Measurements from ENCODE around the gene APP.
"Not testable (repeated sequence)": the region's sequence is repeated elsewhere in the genome, so short reads cannot be mapped to it uniquely, and the experiment has no call there.

APP gene

GRCh38 chr21:26131554-26131953 lies 39.0 kb downstream of the APP start:
- H3K4me3 ChIP-seq (ENCODE audit: low read length): no peak overlapping the region

GRCh38 chr21:26131053-26131452 lies 39.5 kb downstream of the APP start:
- H3K36me3 ChIP-seq (replicated peaks; ENCODE audit: low read depth, low read length); H3K27me3 ChIP-seq (ENCODE audit: low read depth, low read length); H3K4me2 ChIP-seq (ENCODE audit: low read length); H3K27ac ChIP-seq (ENCODE audit: low read length); H4K20me1 ChIP-seq (ENCODE audit: insufficient read depth, low read length); H3K9ac ChIP-seq (ENCODE audit: low read length); H2AFZ ChIP-seq (ENCODE audit: low read depth, low read length); H3K79me2 ChIP-seq (ENCODE audit: low read length); H3K4me1 ChIP-seq (ENCODE audit: low read length); H3K4me3 ChIP-seq (ENCODE audit: low read length); H3K9me3 ChIP-seq (ENCODE audit: insufficient read depth, low read length): not testable (repeated sequence)

More at GRCh38 chr21:26131554-26131953, 39.0 kb downstream of the APP start:
- TF ChIP-seq EZH2phosphoT487 (IDR thresholded peaks at IDR 0.05; ENCODE audit: low read depth): no peak
- no peak for TF ChIP-seq CTCF (IDR thresholded peaks at IDR 0.05; ENCODE audit: low read depth, low read length)
- Histone ChIP-seq H3K9ac (ENCODE audit: low read length) (no peak overlapping the region), H3K27me3 (ENCODE audit: low read depth, low read length) (no peaks in the 10 kb centered on the region), H3K79me2 (ENCODE audit: low read length) (no peaks in the 10 kb centered on the region), H3K4me1 (ENCODE audit: low read length) (0 out of 2 replicates have a peak, but pooled peaks cover 3% of the 10 kb centered on the region), H3K9me3 (ENCODE audit: insufficient read depth, low read length) (no peaks in the 10 kb centered on the region), H3K27ac (ENCODE audit: low read length) (no peak overlapping the region), H3K4me2 (ENCODE audit: low read length) (no peak overlapping the region), H2AFZ (ENCODE audit: low read depth, low read length) (no peak overlapping the region), H3K36me3 (replicated peaks; ENCODE audit: low read depth, low read length) (no peaks in the 10 kb centered on the region), H4K20me1 (ENCODE audit: insufficient read depth, low read length) (no peaks in the 10 kb centered on the region)

- H4K20me1 ChIP-seq (ENCODE audit: insufficient read depth, low read length): no peaks in the 10 kb centered on the region
- no peaks in the 10 kb centered on the region for H3K27me3 ChIP-seq (ENCODE audit: low read depth, low read length)
- H3K4me3 ChIP-seq (ENCODE audit: low read length): no peak overlapping the region
- no peak overlapping the region for H3K27ac ChIP-seq (ENCODE audit: low read length)
- no peaks in the 10 kb centered on the region for H3K36me3 ChIP-seq (replicated peaks; ENCODE audit: low read depth, low read length)
- no peaks in the 10 kb centered on the region for H3K9me3 ChIP-seq (ENCODE audit: insufficient read depth, low read length)
- H3K79me2 ChIP-seq (ENCODE audit: low read length): no peaks in the 10 kb centered on the region
- H3K4me2 ChIP-seq (ENCODE audit: low read length): no peak overlapping the region
- H2AFZ ChIP-seq (ENCODE audit: low read depth, low read length): no peak overlapping the region
- no peak overlapping the region for H3K9ac ChIP-seq (ENCODE audit: low read length)
- no peak for TF ChIP-seq EZH2phosphoT487 (IDR thresholded peaks at IDR 0.05; ENCODE audit: low read depth)
- no peak for TF ChIP-seq CTCF (IDR thresholded peaks at IDR 0.05; ENCODE audit: low read depth, low read length)
- no peaks in the 10 kb centered on the region for H3K4me1 ChIP-seq (ENCODE audit: low read length)
Observed at GRCh38 chr21:26130249-26130881, 40.2 kb downstream of the APP start.

GRCh38 chr21:26127918-26128317 lies 42.7 kb downstream of the APP start:
- Histone ChIP-seq H4K20me1 (ENCODE audit: insufficient read depth, low read length) (no peaks in the 10 kb centered on the region), H2AFZ (ENCODE audit: low read depth, low read length) (no peak overlapping the region), H3K27me3 (ENCODE audit: low read depth, low read length) (no peaks in the 10 kb centered on the region), H3K4me2 (ENCODE audit: low read length) (no peak overlapping the region), H3K36me3 (replicated peaks; ENCODE audit: low read depth, low read length) (no peaks in the 10 kb centered on the region), H3K79me2 (ENCODE audit: low read length) (no peaks in the 10 kb centered on the region), H3K4me1 (ENCODE audit: low read length) (no peaks in the 10 kb centered on the region), H3K4me3 (ENCODE audit: low read length) (no peak overlapping the region), H3K9me3 (ENCODE audit: insufficient read depth, low read length) (no peaks in the 10 kb centered on the region), H3K9ac (ENCODE audit: low read length) (no peak overlapping the region), H3K27ac (ENCODE audit: low read length) (no peak overlapping the region)
- TF ChIP-seq EZH2phosphoT487 (IDR thresholded peaks at IDR 0.05; ENCODE audit: low read depth): no peak

- H3K36me3 ChIP-seq (replicated peaks; ENCODE audit: low read depth, low read length): no peaks in the 10 kb centered on the region
- H3K79me2 ChIP-seq (ENCODE audit: low read length): no peaks in the 10 kb centered on the region
- no peak overlapping the region for H2AFZ ChIP-seq (ENCODE audit: low read depth, low read length)
- H3K4me3 ChIP-seq (ENCODE audit: low read length): no peak overlapping the region
- H3K9ac ChIP-seq (ENCODE audit: low read length): no peak overlapping the region
- H3K4me2 ChIP-seq (ENCODE audit: low read length): no peak overlapping the region
- TF ChIP-seq EZH2phosphoT487 (IDR thresholded peaks at IDR 0.05; ENCODE audit: low read depth) (no peak), CTCF (IDR thresholded peaks at IDR 0.05; ENCODE audit: low read depth, low read length) (no peak)
- no peak overlapping the region for H3K27ac ChIP-seq (ENCODE audit: low read length)
- no peaks in the 10 kb centered on the region for H4K20me1 ChIP-seq (ENCODE audit: insufficient read depth, low read length)
- H3K9me3 ChIP-seq (ENCODE audit: insufficient read depth, low read length): no peaks in the 10 kb centered on the region
- H3K27me3 ChIP-seq (ENCODE audit: low read depth, low read length): no peaks in the 10 kb centered on the region
- no peaks in the 10 kb centered on the region for H3K4me1 ChIP-seq (ENCODE audit: low read length)
Observed at GRCh38 chr21:26127073-26127814, 43.3 kb downstream of the APP start.

Measured in OCI-LY3 (cell line).